ENCODE results near the gene ERP27.
A peak's percentile ranks its signal among the peaks of the same experiment; 100 is the strongest.

ERP27 gene

DNA sequence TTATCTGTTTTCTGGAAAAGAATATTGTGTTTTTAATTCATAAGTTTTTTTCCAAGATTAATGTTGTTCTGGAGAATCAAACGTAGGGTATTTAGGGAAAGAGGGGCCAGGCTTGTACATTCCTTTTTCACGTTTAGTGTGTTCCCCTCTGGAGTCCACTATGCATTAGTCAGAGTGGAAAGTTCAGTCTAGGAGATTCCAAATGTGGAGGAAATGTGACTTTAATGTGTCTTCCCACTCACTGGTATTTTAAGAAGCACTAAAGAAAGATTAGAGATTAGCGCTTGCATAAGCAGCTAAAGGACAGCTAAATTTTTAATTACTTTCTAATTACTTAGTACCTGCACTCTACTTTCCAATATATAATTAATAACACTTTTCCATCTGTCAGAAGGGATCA, 30.1 kb upstream of the ERP27 start:
- Mint-ChIP-seq H3K4me3 (no peak overlapping the region), H3K9me3 (peaks cover 0 to 1% of the 10 kb centered on the region in 2 donors), H3K27me3 (no peaks in the 10 kb centered on the region), H3K36me3 (ENCODE audit: insufficient read depth) (no peaks in the 10 kb centered on the region), H3K27ac (no peak overlapping the region), H3K4me1 (ENCODE audit: low read depth in 2 of 2) (peaks cover 14 to 29% of the 10 kb centered on the region in 2 donors)
- ATAC-seq (replicated peaks), result no peak
- no peak for DNase-seq

DNA sequence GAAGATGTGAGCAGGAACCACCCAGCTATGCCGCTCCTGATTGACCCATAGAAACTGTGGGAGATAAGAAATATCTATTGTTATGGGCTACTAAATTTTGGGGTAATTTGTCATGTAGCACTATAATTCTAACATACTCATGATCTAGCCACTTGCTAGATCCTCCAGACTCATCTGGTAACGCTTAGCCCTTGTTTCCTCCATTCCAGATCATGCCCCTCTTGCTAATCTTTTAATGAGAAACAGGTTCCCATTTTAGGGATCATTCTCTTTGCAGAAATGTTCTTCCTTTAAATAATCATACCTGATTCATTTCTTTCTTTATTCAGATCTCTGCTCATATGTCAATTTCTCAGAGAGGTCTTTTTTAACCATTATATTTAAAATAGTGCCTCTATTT, 26.9 kb upstream of the ERP27 start:
- peak overlapping the region in 1 of 2 donors; percentile 99 for H3K27ac Mint-ChIP-seq
- peaks cover 0 to 1% of the 10 kb centered on the region in 2 donors for H3K9me3 Mint-ChIP-seq
- peaks cover 24 to 47% of the 10 kb centered on the region in 2 donors for H3K4me1 Mint-ChIP-seq (ENCODE audit: low read depth in 2 of 2)
- peaks cover 19% of the 10 kb centered on the region for H3K36me3 Mint-ChIP-seq (ENCODE audit: insufficient read depth)
- no peaks in the 10 kb centered on the region for H3K27me3 Mint-ChIP-seq
- H3K4me3 Mint-ChIP-seq, result no peak overlapping the region
- ATAC-seq (replicated peaks) (no peak), DNase-seq (no peak)

DNA sequence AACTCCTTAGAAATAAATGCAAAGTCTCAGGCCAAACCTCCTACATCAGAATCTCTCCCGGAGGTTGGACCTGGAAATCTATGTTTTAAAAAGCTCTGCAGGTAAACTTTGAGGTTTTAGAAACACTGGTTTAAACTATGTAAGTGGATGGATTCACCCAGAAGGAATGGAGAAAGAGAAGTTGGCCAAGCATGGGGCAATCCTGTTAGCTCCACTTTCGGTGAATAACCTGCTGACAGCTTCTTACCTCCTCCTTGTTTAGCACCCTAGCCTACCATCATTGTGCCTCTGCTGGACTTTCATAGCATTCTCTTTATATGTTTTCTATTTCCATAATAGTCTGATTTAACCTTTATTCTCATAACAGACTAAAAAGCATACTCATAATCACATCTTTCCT, 26.1 kb upstream of the ERP27 start:
- Mint-ChIP-seq H3K36me3 (ENCODE audit: insufficient read depth) (peaks cover 27% of the 10 kb centered on the region), H3K27me3 (no peaks in the 10 kb centered on the region), H3K9me3 (peaks cover 0 to 1% of the 10 kb centered on the region in 2 donors), H3K27ac (peak overlapping the region; percentile 98 to 99), H3K4me3 (no peak overlapping the region), H3K4me1 (ENCODE audit: low read depth in 2 of 2) (peaks cover 31 to 52% of the 10 kb centered on the region in 2 donors)
- no peak for DNase-seq
- ATAC-seq (replicated peaks), result no peak

DNA sequence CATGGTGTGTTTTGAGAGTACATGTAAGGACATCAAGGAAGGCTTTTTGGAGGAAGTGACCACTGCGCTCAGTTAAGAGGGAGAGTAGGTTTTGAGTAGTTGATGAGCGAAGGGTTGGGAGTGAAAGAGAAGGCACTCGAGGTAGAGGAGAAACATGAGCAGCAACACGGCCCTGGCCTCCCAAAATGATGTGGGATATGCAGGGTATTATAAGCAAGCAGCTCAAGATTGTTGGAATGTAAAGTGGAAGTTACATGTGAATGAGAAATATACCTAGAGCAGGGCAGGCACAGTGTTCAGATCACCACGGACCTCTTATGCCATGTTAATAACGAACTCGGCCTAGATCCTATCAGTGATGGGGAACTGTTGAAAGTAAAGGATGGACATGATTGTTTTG, 25.2 kb upstream of the ERP27 start:
- no peak for DNase-seq
- H3K9me3 Mint-ChIP-seq, result peaks cover 0 to 1% of the 10 kb centered on the region in 2 donors
- peak overlapping the region; percentile 98 to 99 for H3K27ac Mint-ChIP-seq
- ATAC-seq (replicated peaks), result no peak
- peaks cover 36 to 61% of the 10 kb centered on the region in 2 donors for H3K4me1 Mint-ChIP-seq (ENCODE audit: low read depth in 2 of 2)
- peaks cover 36% of the 10 kb centered on the region for H3K36me3 Mint-ChIP-seq (ENCODE audit: insufficient read depth)
- H3K4me3 Mint-ChIP-seq, result no peak overlapping the region
- no peaks in the 10 kb centered on the region for H3K27me3 Mint-ChIP-seq

DNA sequence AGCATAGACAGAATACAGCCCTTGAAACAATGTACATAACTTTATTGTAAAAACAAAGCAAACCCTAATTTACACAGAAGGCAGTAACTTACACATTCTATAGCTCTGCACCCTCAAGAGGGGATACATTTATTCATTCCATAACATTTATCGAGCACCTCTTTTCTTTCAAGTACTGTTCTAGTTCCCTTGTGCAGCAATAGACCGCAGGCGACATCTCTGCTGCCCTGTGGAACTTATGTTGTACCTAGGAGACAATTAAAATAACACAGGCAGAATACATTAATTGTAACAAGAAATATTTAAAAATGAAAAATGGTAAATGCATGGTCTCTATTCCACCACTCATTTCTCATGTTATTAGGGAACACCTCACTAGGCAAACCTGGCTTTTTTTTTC, 24.5 kb upstream of the ERP27 start:
- Mint-ChIP-seq H3K36me3 (ENCODE audit: insufficient read depth) (peaks cover 43% of the 10 kb centered on the region), H3K9me3 (peaks cover 0 to 1% of the 10 kb centered on the region in 2 donors), H3K4me3 (peak overlapping the region; percentile 98 to 99), H3K27ac (peak overlapping the region; percentile 98 to 99), H3K27me3 (no peaks in the 10 kb centered on the region), H3K4me1 (ENCODE audit: low read depth in 2 of 2) (peaks cover 42 to 67% of the 10 kb centered on the region in 2 donors)
- DNase-seq, result no peak
- no peak for ATAC-seq (replicated peaks)

DNA sequence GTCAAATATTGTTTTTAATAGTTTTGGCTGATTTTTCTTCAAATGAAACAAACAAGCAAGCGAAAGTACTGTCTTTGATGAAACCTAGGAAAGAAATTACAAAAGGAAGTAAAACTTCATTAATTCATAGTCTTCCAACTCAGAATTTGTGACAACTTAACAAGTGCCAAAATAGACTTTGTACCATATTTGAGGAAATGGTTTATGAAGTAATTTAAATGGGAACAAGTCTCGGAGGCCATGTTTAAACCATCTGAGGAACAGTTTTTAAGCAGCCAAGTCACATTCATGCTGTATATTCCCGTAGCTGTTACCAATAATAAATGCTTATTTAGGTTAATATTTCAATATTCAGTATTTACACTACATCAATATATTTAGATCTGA, 23.8 kb upstream of the ERP27 start:
- no peak for ATAC-seq (replicated peaks)
- Mint-ChIP-seq H3K4me3 (peak overlapping the region; percentile 98 to 99), H3K27ac (peak overlapping the region; percentile 98 to 99), H3K36me3 (ENCODE audit: insufficient read depth) (peaks cover 49% of the 10 kb centered on the region), H3K27me3 (no peaks in the 10 kb centered on the region), H3K9me3 (peaks cover 0 to 1% of the 10 kb centered on the region in 2 donors), H3K4me1 (ENCODE audit: low read depth in 2 of 2) (peaks cover 45 to 74% of the 10 kb centered on the region in 2 donors)
- no peak for DNase-seq

DNA sequence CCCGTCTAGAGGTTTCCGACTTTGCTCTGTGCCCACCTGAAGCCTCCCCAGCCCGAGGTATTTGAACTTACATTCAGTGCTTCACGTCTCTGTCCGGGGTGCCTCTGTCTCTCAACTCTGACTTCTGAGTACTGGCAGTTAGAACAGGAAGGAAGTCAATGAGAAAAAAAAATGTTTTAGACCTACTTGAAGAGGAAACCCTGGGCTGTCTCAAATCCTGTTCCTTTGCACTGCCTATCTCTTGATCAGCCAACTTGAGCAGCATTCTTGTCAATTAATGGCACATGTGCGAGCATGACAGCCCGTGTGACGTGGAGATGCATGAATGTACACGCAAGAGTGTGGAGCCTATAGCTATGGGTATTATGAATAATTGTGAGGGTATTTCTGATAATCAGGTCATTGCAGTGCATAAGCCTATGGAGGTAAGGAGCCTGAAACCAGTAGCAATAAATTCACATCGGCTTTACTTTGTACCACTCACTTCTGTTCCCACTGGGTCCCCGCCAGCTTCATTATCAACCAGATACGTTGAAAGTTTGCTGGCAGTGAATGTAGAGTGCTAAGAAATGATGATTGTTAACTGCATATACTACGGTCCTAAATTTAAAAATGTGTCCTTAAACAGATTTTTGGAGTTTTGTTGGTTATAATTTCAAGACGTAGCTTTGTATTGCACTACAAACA, 23.3 kb upstream of the ERP27 start, which contains the start of gene ARHGDIB:
Gene ARHGDIB (minus strand): TSS at position 136 of the 687 bp plus-strand sequence. CDS start 10,889 bp downstream, outside the sequence.
- peaks cover 54% of the 10 kb centered on the region for H3K36me3 Mint-ChIP-seq (ENCODE audit: insufficient read depth)
- peaks cover 50 to 79% of the 10 kb centered on the region in 2 donors for H3K4me1 Mint-ChIP-seq (ENCODE audit: low read depth in 2 of 2)
- peak within 1 kb of the TSS; percentile 98 to 99 for H3K4me3 Mint-ChIP-seq
- H3K27ac Mint-ChIP-seq, result peak within 1 kb of the TSS; percentile 98 to 99
- peaks cover 0 to 1% of the 10 kb centered on the region in 2 donors for H3K9me3 Mint-ChIP-seq
- peak; percentile 75 for ATAC-seq (replicated peaks)
- DNase-seq, result peak; percentile 77 to 83 (median 81)
- no peaks in the 10 kb centered on the region for H3K27me3 Mint-ChIP-seq

DNA sequence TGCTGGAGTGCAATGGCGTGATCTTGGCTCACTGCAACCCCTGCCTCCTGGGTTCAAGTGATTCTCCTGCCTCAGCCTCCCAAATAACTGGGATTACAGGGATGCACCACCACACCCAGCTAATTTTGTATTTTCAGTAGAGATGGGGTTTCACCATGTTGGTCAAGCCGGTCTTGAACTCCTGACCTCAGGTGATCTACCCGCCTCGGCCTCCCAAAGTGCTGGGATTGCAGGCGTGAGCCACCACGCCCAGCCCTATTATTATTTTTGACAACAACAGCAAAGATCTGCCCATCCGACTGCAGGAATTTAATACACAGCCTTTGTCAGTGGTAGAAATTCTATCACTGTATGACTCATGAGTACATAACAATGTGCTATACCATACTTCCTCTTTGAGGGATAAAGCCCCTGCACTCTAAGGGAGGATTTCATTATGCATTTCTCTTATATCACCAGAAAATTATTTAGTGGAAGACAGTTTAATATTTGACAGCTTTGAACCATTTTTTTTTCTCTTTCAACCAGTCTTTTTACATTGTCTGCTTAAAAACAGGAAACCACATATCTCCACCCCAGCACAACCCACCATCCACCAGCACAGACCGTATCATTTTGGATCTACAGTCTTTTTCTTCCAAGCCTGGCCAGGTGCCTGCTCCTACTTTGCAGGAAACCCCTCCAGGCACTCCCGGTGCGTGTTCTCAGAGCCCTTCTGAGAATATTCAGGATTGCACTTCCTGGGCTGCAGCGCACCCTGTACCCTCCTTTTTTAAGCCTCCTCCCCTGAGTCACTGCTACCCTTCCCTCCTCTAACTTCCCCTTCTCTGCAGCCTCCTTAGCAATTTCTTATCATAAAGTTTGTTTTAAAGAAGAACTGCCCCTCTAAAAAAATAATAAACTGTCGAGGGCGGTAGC, 22.5 kb upstream of the ERP27 start:
- Mint-ChIP-seq H3K4me1 (ENCODE audit: low read depth in 2 of 2) (peaks cover 55 to 87% of the 10 kb centered on the region in 2 donors), H3K4me3 (peak overlapping the region; percentile 98 to 99), H3K27ac (peak overlapping the region; percentile 98 to 99), H3K36me3 (ENCODE audit: insufficient read depth) (peaks cover 60% of the 10 kb centered on the region), H3K27me3 (no peaks in the 10 kb centered on the region), H3K9me3 (peaks cover 0 to 1% of the 10 kb centered on the region in 2 donors)
- ATAC-seq (replicated peaks) (peak; percentile 43), DNase-seq (peak in 2 of 3 experiments; percentile 37 to 45)

DNA sequence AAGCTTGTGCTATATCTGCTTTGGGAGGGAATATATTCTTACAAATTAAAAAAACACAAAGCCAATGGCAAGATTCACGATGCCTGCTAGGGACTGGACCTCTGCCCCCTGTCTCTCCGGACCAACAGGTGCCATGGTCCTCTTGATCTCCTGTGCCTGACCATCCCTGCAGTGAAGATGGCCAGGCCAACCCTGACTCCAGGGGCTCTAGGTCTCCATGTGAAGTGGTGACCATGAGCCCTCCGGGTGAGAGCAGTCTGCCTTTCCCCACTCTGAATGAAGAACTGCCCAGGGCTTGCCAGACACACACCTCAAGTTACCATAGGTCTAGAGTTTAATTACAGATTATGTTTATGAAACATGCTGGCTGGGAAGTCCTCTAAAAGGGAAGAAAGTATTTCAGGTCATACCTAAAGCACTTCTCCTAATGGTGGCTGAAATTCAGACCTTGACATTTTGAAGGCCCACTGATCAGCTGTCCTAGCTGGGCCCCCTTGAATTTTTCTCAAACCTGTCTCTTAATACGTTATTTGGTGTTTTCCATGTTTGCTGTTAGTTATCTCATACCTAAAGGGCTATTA, 21.7 kb upstream of the ERP27 start:
- H3K9me3 Mint-ChIP-seq, result peaks cover 0 to 1% of the 10 kb centered on the region in 2 donors
- peaks cover 54 to 85% of the 10 kb centered on the region in 2 donors for H3K4me1 Mint-ChIP-seq (ENCODE audit: low read depth in 2 of 2)
- peak overlapping the region; percentile 98 to 99 for H3K4me3 Mint-ChIP-seq
- ATAC-seq (replicated peaks) (no peak), DNase-seq (no peak)
- peak overlapping the region; percentile 98 to 99 for H3K27ac Mint-ChIP-seq
- peaks cover 60% of the 10 kb centered on the region for H3K36me3 Mint-ChIP-seq (ENCODE audit: insufficient read depth)
- no peaks in the 10 kb centered on the region for H3K27me3 Mint-ChIP-seq

DNA sequence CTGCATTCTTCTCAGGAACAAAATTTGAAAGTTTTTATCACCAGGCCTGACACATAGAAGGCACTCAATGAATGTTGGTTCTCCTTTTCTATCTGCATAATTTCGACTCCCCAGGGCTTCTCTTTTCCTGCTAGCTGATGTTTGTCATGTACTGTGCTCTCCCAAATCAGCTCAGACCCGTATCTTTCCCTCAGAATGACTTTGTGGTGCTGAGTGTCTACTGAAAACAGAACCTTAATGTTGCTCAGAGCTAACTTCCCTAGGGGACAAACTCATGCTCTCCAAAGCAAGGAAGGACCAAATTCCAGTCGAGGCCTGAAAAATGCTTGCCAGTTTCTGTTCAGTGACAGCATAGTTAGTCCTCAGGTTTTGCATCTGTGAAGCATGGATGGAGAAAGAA, 21.1 kb upstream of the ERP27 start:
- H3K4me1 Mint-ChIP-seq (ENCODE audit: low read depth in 2 of 2), result peaks cover 55 to 82% of the 10 kb centered on the region in 2 donors
- peak overlapping the region; percentile 98 to 99 for H3K4me3 Mint-ChIP-seq
- no peaks in the 10 kb centered on the region for H3K27me3 Mint-ChIP-seq
- DNase-seq, result no peak
- no peak for ATAC-seq (replicated peaks)
- peak overlapping the region; percentile 98 to 99 for H3K27ac Mint-ChIP-seq
- peaks cover 61% of the 10 kb centered on the region for H3K36me3 Mint-ChIP-seq (ENCODE audit: insufficient read depth)
- peaks cover 0 to 1% of the 10 kb centered on the region in 2 donors for H3K9me3 Mint-ChIP-seq

DNA sequence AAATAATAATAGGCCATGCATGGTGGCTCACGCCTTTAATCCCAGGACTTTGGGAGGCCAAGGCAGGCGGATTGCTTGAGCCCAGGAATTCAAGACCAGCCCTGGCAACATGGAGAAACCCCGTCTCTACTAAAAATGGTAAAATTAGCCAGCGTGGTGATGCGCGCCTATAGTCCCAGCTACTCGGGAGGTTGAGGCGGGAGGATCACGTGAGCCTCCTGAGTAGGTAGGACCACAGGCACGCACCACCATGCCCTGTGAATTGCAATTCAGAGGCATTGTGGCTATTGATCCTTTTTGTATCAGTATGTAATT, 20.7 kb upstream of the ERP27 start:
- DNase-seq (no peak), ATAC-seq (replicated peaks) (no peak)
- Mint-ChIP-seq H3K4me3 (peak overlapping the region; percentile 98 to 99), H3K27me3 (no peaks in the 10 kb centered on the region), H3K9me3 (peaks cover 0 to 1% of the 10 kb centered on the region in 2 donors), H3K27ac (peak overlapping the region; percentile 98 to 99), H3K4me1 (ENCODE audit: low read depth in 2 of 2) (peaks cover 59 to 82% of the 10 kb centered on the region in 2 donors), H3K36me3 (ENCODE audit: insufficient read depth) (peaks cover 64% of the 10 kb centered on the region)

DNA sequence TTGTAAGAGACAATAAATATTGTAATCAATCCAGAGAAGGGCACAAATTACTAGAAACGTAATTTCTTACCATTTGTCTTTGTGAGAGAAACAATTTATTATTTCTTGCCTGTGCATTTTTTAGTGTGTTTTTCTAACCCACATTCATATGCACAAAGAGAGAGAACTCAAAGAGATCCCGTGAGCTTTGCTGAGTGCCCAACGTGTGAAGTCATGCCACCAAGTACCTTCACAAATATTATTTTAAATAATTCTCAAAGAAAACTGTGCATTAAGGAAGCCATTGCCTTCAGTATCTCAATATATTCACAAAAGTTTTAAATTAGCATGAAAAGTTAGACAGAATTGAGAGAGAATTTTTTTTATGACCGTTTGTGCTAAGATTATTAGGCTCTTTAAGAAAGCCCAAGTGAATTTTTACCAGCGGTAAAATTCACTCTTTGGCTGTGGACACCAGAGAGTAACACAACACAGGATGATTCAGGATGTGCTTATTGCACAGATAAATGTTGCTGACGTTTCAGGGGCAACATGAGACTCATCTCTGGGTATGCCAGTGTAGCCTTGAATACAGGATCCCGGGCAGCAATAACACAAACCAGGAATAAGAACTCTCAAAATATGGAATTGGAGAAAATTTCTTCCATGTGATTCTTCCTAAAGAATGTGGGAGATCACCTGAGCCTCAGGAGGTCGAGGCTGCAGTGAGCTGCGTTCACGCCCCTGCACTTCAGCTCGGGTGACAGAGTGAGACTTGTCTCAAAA, 20.2 kb upstream of the ERP27 start:
- ATAC-seq (replicated peaks) (no peak), DNase-seq (no peak)
- H3K36me3 Mint-ChIP-seq (ENCODE audit: insufficient read depth), result peaks cover 70% of the 10 kb centered on the region

More for the DNA sequence above, 20.2 kb upstream of the ERP27 start:
- Mint-ChIP-seq H3K4me3 (peak overlapping the region; percentile 98 to 99), H3K4me1 (ENCODE audit: low read depth in 2 of 2) (peaks cover 59 to 82% of the 10 kb centered on the region in 2 donors), H3K9me3 (no peaks in the 10 kb centered on the region), H3K27me3 (no peaks in the 10 kb centered on the region), H3K27ac (peak overlapping the region; percentile 98 to 99)

Measured in effector memory CD8-positive, alpha-beta T cell (primary cell).